WTC11 (cell line): ENCODE measurements around the gene NTRK3.

Source experiments
- NR1H2 ChIP-seq: sonication (generic); formaldehyde crosslinking; IDR thresholded peaks from 2 replicates; pipeline ENCODE4 v1.9.0; 2021; ENCODE audit warnings: mild to moderate bottlenecking, moderate library complexity, missing genetic modification reagents
- ZNF121 ChIP-seq: sonication (generic); formaldehyde crosslinking; IDR thresholded peaks from 2 replicates; pipeline ENCODE4 v1.8.0; 2023; ENCODE audit warnings: missing genetic modification reagents
- TF ChIP-seq, protein P1 (sequence below): sonication (generic); formaldehyde crosslinking; IDR thresholded peaks from 2 replicates; pipeline ENCODE4 v1.8.0; 2022; ENCODE audit warnings: missing genetic modification reagents
- TF ChIP-seq, protein P2 (sequence below): sonication (generic); formaldehyde crosslinking; conservative IDR thresholded peaks from 2 replicates; pipeline ENCODE4 v1.8.1; 2022; ENCODE audit warnings: mild to moderate bottlenecking, missing genetic modification reagents
- TF ChIP-seq, protein P3 (sequence below): fragments of 200-600 bp; IDR thresholded peaks from 2 replicates; pipeline ENCODE4 v1.8.0; 2022; ENCODE audit warnings: antibody characterized with exemption

- TF ChIP-seq, protein P1, sequence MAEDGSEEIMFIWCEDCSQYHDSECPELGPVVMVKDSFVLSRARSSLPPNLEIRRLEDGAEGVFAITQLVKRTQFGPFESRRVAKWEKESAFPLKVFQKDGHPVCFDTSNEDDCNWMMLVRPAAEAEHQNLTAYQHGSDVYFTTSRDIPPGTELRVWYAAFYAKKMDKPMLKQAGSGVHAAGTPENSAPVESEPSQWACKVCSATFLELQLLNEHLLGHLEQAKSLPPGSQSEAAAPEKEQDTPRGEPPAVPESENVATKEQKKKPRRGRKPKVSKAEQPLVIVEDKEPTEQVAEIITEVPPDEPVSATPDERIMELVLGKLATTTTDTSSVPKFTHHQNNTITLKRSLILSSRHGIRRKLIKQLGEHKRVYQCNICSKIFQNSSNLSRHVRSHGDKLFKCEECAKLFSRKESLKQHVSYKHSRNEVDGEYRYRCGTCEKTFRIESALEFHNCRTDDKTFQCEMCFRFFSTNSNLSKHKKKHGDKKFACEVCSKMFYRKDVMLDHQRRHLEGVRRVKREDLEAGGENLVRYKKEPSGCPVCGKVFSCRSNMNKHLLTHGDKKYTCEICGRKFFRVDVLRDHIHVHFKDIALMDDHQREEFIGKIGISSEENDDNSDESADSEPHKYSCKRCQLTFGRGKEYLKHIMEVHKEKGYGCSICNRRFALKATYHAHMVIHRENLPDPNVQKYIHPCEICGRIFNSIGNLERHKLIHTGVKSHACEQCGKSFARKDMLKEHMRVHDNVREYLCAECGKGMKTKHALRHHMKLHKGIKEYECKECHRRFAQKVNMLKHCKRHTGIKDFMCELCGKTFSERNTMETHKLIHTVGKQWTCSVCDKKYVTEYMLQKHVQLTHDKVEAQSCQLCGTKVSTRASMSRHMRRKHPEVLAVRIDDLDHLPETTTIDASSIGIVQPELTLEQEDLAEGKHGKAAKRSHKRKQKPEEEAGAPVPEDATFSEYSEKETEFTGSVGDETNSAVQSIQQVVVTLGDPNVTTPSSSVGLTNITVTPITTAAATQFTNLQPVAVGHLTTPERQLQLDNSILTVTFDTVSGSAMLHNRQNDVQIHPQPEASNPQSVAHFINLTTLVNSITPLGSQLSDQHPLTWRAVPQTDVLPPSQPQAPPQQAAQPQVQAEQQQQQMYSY: no peak
- TF ChIP-seq, protein P2, sequence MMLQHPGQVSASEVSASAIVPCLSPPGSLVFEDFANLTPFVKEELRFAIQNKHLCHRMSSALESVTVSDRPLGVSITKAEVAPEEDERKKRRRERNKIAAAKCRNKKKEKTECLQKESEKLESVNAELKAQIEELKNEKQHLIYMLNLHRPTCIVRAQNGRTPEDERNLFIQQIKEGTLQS: no peak
- TF ChIP-seq ZNF121 (CRISPR knock-in tag) (no peak), NR1H2 (CRISPR knock-in tag) (no peak)
- TF ChIP-seq, protein P3, sequence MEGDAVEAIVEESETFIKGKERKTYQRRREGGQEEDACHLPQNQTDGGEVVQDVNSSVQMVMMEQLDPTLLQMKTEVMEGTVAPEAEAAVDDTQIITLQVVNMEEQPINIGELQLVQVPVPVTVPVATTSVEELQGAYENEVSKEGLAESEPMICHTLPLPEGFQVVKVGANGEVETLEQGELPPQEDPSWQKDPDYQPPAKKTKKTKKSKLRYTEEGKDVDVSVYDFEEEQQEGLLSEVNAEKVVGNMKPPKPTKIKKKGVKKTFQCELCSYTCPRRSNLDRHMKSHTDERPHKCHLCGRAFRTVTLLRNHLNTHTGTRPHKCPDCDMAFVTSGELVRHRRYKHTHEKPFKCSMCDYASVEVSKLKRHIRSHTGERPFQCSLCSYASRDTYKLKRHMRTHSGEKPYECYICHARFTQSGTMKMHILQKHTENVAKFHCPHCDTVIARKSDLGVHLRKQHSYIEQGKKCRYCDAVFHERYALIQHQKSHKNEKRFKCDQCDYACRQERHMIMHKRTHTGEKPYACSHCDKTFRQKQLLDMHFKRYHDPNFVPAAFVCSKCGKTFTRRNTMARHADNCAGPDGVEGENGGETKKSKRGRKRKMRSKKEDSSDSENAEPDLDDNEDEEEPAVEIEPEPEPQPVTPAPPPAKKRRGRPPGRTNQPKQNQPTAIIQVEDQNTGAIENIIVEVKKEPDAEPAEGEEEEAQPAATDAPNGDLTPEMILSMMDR: no peak
Measured at GRCh38 chr15:87850916-87851315, 405.6 kb downstream of the NTRK3 start.
